AG09319 (cell line): ENCODE measurements around the gene FYN.

Experiments used
- DNase-seq: peaks from one replicate; pipeline ENCODE4 v3.0.0-alpha.2; 2010; ENCODE audit warnings: low read depth; ENCODE audit errors: extremely low read depth
- CTCF ChIP-seq: IDR thresholded peaks from 2 replicates; pipeline ENCODE4 v1.5.1; 2011; ENCODE audit warnings: low read depth, mild to moderate bottlenecking, inconsistent platforms, low read length, moderate library complexity

FYN gene

GRCh38 chr6:111873178-111874024, at the start of gene FYN:
Gene FYN, minus strand, starts transcription at chr6:111873452. Its CDS starts 153,401 bp downstream, at chr6:111720051.
- TF ChIP-seq CTCF = peak; percentile 2; the same call in 1 of the 2 replicates

DNA sequence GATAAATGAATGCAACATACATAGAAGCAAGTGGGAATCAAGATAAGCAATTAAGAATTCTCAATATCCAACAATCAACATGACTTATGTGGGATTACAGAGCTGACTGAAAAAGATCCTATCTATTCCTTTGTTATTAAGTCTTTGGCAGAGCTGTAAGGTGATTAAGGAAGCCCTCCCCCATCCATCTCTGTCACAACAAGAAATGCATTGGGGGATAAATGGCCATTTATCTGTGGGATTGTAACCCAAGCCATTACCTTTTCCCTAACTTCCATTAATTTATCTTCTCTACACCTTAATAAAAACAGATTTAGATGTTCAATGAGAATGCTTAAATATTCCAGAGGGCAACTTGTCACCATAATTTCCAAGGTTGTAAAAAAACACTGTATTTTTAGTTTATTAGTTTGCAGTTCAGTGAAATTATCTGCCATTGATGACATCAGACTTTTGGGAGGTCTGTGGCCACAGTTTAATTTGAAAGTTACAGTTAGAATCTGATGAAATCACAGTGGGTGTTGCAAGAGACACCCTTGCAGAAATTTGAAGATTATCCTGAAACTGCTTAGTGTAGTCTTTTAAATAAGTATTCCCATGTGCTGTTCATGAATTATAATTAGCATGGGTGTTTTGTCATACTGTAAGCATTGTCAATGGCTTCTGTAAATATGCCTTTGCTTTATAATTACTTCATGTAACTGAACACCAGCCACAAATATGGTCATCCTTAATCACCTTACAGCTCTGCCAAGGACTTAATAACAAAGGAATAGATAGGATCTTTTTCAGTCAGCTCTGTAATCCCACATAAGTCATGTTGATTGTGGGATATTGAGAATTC, 49.4 kb upstream of the FYN start:
- peak; percentile 38 for DNase-seq
- no peak for TF ChIP-seq CTCF

More at GRCh38 chr6:111873178-111874024, at the start of gene FYN:
- DNase-seq = peak; percentile 91

DNA sequence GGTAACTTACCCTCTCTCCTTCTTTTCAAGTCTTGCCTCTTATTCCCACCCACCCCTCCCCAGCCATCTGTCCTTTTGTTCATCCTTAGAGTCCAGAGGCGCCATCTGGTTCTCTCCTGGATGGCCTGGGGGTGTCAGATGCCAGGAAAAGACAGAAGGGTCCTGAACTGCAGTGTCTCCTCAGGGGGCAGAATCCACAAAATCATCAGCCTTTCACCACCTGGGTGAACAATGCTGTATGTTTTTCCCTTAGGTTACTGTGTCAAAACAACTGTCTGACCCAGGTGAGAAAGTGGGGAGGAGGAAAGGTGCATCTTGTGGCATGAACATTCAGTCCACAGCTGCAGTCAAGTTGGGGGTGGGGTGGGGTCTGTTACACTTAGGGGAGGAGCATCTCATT, 47.9 kb upstream of the FYN start:
- no peak for TF ChIP-seq CTCF
- no peak for DNase-seq

- no peak for DNase-seq
- no peak for TF ChIP-seq CTCF
Measured at GRCh38 chr6:111920578-111920977, 47.3 kb upstream of the FYN start.

GRCh38 chr6:111918825-111919224, 45.6 kb upstream of the FYN start:
- no peak for TF ChIP-seq CTCF
- no peak for DNase-seq

DNA sequence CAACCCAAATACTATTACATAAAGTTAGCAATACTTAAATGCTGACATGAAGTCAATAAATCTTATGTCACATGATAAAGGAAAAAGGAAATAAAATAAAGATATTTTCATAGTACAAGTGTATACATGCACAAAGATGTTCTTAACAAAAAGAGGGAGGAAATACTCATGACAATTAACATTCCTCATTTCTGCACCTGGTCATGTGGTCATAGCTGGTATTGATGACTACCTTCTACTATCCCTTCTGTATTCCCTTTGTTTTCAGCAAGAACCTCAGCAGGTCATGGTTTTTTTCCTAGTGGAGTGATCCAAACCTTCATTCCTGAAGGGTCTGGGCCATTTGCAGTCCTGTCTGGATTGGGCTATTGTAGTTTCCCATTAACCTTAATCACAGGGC, 43.5 kb upstream of the FYN start:
- DNase-seq = no peak
- no peak for TF ChIP-seq CTCF

- no peak for TF ChIP-seq CTCF
- DNase-seq = no peak
Measured at GRCh38 chr6:111914617-111915016, 41.4 kb upstream of the FYN start.
